GM23338 (cell line): ENCODE data around the gene GPR78.

Source experiments
- CREB1 ChIP-seq: fragments of 250-450 bp; sonication (Bioruptor Pico); IDR thresholded peaks from 2 replicates; pipeline ENCODE4 v1.5.0; 2020; ENCODE audit warnings: low read depth, mild to moderate bottlenecking, moderate library complexity
- CTCF ChIP-seq, 2 experiments: fragments of 200-600 bp in 1 of 2; sonication (generic) in 1 of 2; conservative IDR thresholded peaks; 2 replicates each; pipeline versions ENCODE4 v1.5.1 to v1.6.1; 2016 to 2017; ENCODE audit warnings: antibody characterized with exemption in 2 of 2, low read depth in 2 of 2, mild to moderate bottlenecking in 2 of 2, moderate library complexity in 1 of 2
- ETS1 ChIP-seq: IDR thresholded peaks from 2 replicates; pipeline ENCODE4 v1.6.1; 2016; ENCODE audit warnings: antibody characterized with exemption
- EZH2 ChIP-seq: fragments of 200-600 bp; sonication (generic); IDR thresholded peaks from one replicate; pipeline ENCODE4 v1.8.0; 2017; ENCODE audit warnings: antibody characterized with exemption, mild to moderate bottlenecking, low read depth; ENCODE audit not compliant: unreplicated experiment
- EZH2phosphoT487 ChIP-seq: fragments of 200-600 bp; sonication (generic); IDR thresholded peaks from one replicate; pipeline ENCODE4 v1.8.1; 2018; ENCODE audit warnings: antibody characterized with exemption; ENCODE audit not compliant: unreplicated experiment
- JUNB ChIP-seq: IDR thresholded peaks from one replicate; pipeline ENCODE4 v1.6.1; 2016; ENCODE audit warnings: antibody characterized with exemption; ENCODE audit not compliant: unreplicated experiment
- NANOG ChIP-seq: IDR thresholded peaks from 2 replicates; pipeline ENCODE4 v1.6.1; 2016; ENCODE audit warnings: antibody characterized with exemption, borderline replicate concordance
- POLR2AphosphoS5 ChIP-seq: IDR thresholded peaks from 2 replicates; pipeline ENCODE4 v1.6.1; 2016; ENCODE audit warnings: antibody characterized with exemption, low read depth
- STAT1 ChIP-seq: IDR thresholded peaks from one replicate; pipeline ENCODE4 v1.6.1; 2016; ENCODE audit warnings: antibody characterized with exemption; ENCODE audit not compliant: unreplicated experiment
- ZNF114 ChIP-seq: fragments of 250-450 bp; sonication (Bioruptor Pico); IDR thresholded peaks from 2 replicates; pipeline ENCODE4 v1.5.0; 2020; ENCODE audit warnings: mild to moderate bottlenecking, moderate library complexity
- ZNF331 ChIP-seq: fragments of 250-450 bp; sonication (Bioruptor Pico); IDR thresholded peaks from 2 replicates; pipeline ENCODE4 v1.5.0; 2020; ENCODE audit warnings: low read depth, mild to moderate bottlenecking, moderate library complexity
- TF ChIP-seq, protein P1 (sequence below): IDR thresholded peaks from one replicate; pipeline ENCODE4 v1.6.1; 2018; ENCODE audit warnings: antibody characterized with exemption; ENCODE audit not compliant: unreplicated experiment

DNA sequence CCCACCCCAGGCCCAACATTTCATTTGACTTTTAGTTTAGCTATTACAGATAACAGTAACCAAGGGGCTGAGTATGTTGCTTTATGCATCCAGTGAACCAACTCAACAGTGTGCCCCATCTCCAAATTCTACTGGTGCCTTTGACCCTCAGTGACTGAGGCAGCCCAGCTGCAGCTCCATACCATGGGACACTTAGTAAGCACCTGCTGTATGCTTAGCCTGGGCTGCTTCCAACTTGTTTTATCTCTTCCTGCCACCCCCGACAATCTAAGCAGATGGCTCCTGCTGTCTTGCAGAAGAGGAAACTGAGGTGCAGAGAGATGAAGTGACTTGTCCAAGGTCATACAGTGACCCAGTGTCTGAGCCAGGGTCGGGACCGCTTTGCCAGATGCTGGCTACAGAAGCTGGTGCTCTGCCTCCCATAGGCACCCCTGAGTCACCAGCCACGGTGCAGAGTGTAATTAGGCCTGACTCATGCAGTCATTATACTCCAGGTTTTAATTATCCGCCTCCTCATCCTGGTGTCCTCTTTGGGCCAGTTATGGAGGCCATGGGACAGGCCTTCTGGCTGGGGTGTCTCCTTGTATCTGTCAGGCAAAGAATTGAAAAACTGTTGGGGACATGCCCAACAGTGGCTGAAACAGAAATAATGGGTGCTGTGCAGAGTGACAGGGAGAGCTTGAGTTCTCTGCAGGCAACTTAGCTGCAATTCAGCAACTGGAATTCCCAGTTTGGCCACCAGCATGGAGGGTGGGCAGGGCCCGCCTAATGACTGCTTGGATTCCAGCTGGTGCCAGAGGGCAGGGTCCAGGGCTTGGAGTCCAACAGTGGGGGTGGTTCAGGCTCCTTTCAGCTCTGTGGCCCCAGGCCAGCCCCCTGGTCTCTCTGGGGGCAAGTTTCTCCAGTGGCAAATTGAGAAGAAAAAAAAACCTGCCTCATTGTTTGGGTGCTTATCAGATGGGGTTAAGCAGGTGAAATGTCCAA, 8.2 kb upstream of the GPR78 start:
- no peak for TF ChIP-seq CTCF (conservative IDR thresholded peaks at IDR 0.05; ENCODE audit: low read depth in 2 of 2)
- no peak for TF ChIP-seq STAT1
- TF ChIP-seq CREB1 (CRISPR knock-in tag) = no peak
- TF ChIP-seq, protein P1, sequence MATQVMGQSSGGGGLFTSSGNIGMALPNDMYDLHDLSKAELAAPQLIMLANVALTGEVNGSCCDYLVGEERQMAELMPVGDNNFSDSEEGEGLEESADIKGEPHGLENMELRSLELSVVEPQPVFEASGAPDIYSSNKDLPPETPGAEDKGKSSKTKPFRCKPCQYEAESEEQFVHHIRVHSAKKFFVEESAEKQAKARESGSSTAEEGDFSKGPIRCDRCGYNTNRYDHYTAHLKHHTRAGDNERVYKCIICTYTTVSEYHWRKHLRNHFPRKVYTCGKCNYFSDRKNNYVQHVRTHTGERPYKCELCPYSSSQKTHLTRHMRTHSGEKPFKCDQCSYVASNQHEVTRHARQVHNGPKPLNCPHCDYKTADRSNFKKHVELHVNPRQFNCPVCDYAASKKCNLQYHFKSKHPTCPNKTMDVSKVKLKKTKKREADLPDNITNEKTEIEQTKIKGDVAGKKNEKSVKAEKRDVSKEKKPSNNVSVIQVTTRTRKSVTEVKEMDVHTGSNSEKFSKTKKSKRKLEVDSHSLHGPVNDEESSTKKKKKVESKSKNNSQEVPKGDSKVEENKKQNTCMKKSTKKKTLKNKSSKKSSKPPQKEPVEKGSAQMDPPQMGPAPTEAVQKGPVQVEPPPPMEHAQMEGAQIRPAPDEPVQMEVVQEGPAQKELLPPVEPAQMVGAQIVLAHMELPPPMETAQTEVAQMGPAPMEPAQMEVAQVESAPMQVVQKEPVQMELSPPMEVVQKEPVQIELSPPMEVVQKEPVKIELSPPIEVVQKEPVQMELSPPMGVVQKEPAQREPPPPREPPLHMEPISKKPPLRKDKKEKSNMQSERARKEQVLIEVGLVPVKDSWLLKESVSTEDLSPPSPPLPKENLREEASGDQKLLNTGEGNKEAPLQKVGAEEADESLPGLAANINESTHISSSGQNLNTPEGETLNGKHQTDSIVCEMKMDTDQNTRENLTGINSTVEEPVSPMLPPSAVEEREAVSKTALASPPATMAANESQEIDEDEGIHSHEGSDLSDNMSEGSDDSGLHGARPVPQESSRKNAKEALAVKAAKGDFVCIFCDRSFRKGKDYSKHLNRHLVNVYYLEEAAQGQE = no peak
- TF ChIP-seq EZH2 = no peak
- no peak for TF ChIP-seq POLR2AphosphoS5
- no peak for TF ChIP-seq JUNB
- TF ChIP-seq ZNF331 = no peak
- TF ChIP-seq EZH2phosphoT487 = no peak
- no peak for TF ChIP-seq ETS1
- TF ChIP-seq ZNF114 (CRISPR knock-in tag) = no peak
- TF ChIP-seq NANOG = no peak
